AG04449 (cell line): ENCODE data around the gene CCDC92.

Source experiments
- CTCF ChIA-PET: fragments of 350-600 bp; formaldehyde crosslinking; extraction: SDS; loops from one replicate; lab custom pipeline; 2021; ENCODE audit warnings: antibody characterized with exemption; lab: Yijun Ruan, JAX
- POLR2A ChIA-PET: fragments of 400-600, 350-600 bp; formaldehyde crosslinking; extraction: SDS; loops from one replicate; lab custom pipeline; 2020; ENCODE audit warnings: antibody characterized with exemption, inconsistent platforms; lab: Yijun Ruan, JAX
- DNase-seq: peaks from one replicate; pipeline ENCODE4 v3.0.0-alpha.2; 2010; ENCODE audit warnings: low read depth, low spot score
- H3K4me3 ChIP-seq: 2 replicates; pipeline ENCODE4 v1.5.1; 2011; ENCODE audit warnings: low read depth, mild to moderate bottlenecking, control low read depth, low read length
- TF ChIP-seq, protein P1 (sequence below): IDR thresholded peaks from one replicate; pipeline ENCODE4 v1.5.1; 2011; ENCODE audit warnings: mild to moderate bottlenecking, moderate library complexity, low read length, control low read depth, inconsistent platforms; ENCODE audit not compliant: insufficient read depth; ENCODE audit errors: missing control alignments

The CCDC92 gene

GRCh38 chr12:124009781-124010180, 37.1 kb upstream of the CCDC92 start:
- no peak for DNase-seq
- ChIA-PET POLR2A (no interaction called here), CTCF (no interaction called here)
- no peak overlapping the region for H3K4me3 ChIP-seq
- TF ChIP-seq, protein P1, sequence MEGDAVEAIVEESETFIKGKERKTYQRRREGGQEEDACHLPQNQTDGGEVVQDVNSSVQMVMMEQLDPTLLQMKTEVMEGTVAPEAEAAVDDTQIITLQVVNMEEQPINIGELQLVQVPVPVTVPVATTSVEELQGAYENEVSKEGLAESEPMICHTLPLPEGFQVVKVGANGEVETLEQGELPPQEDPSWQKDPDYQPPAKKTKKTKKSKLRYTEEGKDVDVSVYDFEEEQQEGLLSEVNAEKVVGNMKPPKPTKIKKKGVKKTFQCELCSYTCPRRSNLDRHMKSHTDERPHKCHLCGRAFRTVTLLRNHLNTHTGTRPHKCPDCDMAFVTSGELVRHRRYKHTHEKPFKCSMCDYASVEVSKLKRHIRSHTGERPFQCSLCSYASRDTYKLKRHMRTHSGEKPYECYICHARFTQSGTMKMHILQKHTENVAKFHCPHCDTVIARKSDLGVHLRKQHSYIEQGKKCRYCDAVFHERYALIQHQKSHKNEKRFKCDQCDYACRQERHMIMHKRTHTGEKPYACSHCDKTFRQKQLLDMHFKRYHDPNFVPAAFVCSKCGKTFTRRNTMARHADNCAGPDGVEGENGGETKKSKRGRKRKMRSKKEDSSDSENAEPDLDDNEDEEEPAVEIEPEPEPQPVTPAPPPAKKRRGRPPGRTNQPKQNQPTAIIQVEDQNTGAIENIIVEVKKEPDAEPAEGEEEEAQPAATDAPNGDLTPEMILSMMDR, result no peak

DNA sequence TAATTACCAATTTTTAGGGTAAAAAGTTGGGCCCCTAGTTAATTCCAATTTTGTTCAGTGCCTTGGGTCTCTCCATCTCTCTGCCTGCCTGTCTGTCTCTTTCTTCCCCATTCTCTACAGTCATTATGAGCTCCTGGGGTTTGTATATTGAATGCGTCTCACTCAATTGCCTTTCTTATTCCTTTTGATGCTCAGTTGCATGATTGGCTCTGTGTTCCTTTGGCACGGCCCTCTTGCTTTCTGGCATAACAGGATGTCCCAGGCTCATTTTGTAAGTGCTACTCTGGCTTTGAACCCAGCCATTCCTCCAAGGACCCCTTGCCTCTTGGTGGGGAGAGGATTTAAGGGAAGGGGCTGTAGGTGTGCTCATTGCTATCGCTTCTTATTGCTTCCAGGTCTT, 36.0 kb upstream of the CCDC92 start:
- TF ChIP-seq, protein P1, result no peak
- H3K4me3 ChIP-seq, result no peak overlapping the region
- CTCF ChIA-PET, result interaction anchor here (0.7 to 1.7 kb wide), 3 partner anchors 12 to 207 kb away, joined by 3 to 4 read pairs (median 3); no protein-coding TSS in a partner anchor
- POLR2A ChIA-PET, result no interaction called here
- DNase-seq, result no peak

DNA sequence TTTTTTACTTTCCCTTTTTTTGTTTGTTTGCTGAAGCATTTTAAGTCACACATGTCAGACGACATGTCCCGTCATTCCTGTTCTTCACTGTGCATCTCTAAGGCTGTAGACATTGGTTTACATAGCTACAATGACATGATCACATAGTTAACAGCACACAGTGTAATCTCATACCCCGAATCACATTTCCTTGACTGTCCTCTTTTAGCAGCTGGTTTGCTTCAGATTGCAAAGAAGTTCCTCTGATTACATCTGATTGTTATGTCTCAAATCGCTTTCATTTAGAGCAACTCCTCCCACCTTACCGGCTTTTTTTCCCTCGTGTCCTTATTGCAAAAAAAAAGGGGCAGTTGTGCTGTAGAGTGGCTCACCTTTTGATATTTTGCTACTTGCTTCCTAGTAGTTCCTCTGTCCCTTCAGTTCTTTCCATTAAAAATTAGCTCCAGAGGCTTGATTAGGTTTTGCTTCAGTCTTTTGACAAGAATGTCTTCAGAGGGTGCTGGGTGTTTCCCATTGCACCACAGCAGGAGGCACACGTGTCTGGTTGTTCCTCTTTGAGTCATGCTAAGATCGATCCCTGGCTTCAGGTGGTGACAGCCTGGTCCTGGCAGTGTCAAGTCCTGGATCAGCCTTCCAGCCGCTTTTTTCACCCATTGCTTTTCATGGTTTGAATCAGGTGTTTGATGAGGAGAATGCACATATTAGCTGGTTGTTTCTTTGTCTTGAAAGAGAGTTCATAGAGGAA, 35.4 kb upstream of the CCDC92 start:
- H3K4me3 ChIP-seq, result no peak overlapping the region
- POLR2A ChIA-PET, result no interaction called here
- CTCF ChIA-PET, result interaction anchor here (0.7 to 1.7 kb wide), 3 partner anchors 12 to 206 kb away, joined by 3 to 4 read pairs (median 3); no protein-coding TSS in a partner anchor
- TF ChIP-seq, protein P1, result no peak
- no peak for DNase-seq

DNA sequence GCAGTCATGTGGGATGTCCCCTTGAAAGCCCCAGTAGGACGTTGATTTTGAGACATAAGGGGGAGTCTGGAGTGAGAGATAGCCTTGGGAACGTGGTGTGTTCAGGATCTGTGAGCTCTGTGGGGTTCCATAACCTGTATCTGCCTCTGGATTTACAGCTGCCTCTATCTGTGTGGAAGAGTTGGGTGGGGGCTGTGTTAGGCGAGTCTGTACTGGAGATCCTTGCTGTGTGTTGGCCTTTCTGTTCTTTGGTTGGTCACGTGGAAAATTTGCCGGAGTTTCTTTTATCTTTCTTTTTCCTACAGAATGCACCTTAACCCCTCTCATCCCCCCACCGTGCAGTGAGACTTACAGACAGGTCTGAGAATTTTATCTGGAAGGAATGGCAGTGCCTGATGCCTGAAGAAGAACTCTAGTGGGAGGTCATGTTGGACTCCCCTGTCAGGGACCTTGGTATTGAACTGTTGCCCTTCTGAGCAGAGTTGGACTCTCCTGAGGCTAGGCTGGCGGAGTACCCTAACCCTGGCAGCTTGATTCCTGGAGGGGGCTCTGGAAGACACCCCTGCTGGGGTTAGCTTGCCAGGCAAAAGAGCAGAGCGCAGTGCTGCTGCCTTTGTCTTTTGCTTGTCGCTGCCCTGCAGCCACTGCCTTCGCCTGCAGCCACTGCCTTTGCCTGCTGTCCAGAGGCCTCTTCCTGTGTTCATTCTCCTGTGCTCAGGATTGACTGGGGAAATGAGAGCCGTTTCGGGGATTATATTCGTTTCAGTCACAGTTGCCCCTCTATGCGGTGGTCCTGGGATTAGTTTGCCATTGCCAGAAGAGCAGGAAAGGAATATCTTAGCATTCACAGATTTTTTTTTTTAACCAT, 34.4 kb upstream of the CCDC92 start:
- POLR2A ChIA-PET, result interaction anchor here (1.4 kb wide), 1 partner anchor 23 kb away, joined by 3 read pairs; no protein-coding TSS in a partner anchor

DNA sequence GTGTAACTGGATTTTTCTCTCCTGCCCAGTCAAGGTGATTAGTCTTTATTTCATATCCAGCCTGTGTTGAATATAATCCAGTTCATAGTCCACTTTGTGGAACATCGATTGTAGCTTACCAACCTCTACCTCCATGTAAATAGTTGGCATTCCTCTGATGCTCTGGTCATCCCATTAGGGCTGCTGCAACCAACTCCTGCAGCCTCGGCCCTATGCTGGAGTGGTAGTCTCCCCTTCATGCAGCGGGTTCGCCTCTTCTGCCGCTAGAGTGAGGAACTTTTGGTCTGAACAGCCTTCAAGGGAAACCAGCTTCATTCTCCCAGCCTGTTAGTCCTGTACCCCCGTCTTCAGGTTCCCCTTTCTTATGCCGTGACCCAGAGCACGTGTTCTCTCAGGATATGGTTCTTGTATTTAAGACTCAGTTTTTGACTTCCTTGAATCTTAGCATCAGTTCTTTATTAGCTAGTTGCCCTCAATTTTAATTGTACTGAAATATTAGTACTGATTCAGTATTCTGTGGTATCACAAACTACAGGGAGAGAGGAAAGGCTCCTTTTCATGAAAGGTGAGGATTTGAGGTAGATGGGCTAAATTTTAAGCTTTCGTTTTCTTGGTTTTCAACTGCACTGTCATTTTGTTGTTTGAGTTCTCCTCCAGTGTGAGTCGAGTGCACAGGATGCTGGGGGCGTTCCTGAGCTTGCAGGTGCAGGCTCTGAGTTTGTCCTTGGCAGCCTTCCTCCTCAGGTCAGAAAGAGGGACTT, 33.6 kb upstream of the CCDC92 start:
- H3K4me3 ChIP-seq, result no peak overlapping the region
- TF ChIP-seq, protein P1, result no peak
- CTCF ChIA-PET, result interaction anchor here (1.4 to 1.6 kb wide), 2 partner anchors 10 to 26 kb away, joined by 4 to 6 read pairs; no protein-coding TSS in a partner anchor
- POLR2A ChIA-PET, result interaction anchor here (1.4 kb wide), 1 partner anchor 24 kb away, joined by 3 read pairs; no protein-coding TSS in a partner anchor
- no peak for DNase-seq

More for the DNA sequence above, 34.4 kb upstream of the CCDC92 start:
- TF ChIP-seq, protein P1, result no peak
- H3K4me3 ChIP-seq, result no peak overlapping the region
- CTCF ChIA-PET, result interaction anchor here (1.4 to 1.7 kb wide), 3 partner anchors 10 to 25 kb away, joined by 4 to 6 read pairs (median 4); no protein-coding TSS in a partner anchor
- no peak for DNase-seq
